ENCODE measurements around the gene TMEM156.

GRCh38 chr4:38920677-38921076 is 111.5 kb downstream of the TMEM156 start:
- TF ChIP-seq, protein P1, sequence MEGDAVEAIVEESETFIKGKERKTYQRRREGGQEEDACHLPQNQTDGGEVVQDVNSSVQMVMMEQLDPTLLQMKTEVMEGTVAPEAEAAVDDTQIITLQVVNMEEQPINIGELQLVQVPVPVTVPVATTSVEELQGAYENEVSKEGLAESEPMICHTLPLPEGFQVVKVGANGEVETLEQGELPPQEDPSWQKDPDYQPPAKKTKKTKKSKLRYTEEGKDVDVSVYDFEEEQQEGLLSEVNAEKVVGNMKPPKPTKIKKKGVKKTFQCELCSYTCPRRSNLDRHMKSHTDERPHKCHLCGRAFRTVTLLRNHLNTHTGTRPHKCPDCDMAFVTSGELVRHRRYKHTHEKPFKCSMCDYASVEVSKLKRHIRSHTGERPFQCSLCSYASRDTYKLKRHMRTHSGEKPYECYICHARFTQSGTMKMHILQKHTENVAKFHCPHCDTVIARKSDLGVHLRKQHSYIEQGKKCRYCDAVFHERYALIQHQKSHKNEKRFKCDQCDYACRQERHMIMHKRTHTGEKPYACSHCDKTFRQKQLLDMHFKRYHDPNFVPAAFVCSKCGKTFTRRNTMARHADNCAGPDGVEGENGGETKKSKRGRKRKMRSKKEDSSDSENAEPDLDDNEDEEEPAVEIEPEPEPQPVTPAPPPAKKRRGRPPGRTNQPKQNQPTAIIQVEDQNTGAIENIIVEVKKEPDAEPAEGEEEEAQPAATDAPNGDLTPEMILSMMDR (IDR thresholded peaks at IDR 0.05 in 2 of 3, conservative IDR thresholded peaks at IDR 0.05 in 1 of 3; ENCODE audit: control insufficient read depth in 2 of 3, extremely low read depth in 1 of 3, insufficient read depth in 1 of 3, low read depth in 3 of 3, low read length in 3 of 3), result no peak
- TF ChIP-seq ESRRA (IDR thresholded peaks at IDR 0.05; ENCODE audit: low read length), result no peak
- TF ChIP-seq POLR2AphosphoS5 (IDR thresholded peaks at IDR 0.05; ENCODE audit: low read length), result no peak
- no peak for TF ChIP-seq RAD51 (IDR thresholded peaks at IDR 0.05)
- no peak for TF ChIP-seq BMI1 (IDR thresholded peaks at IDR 0.05; ENCODE audit: borderline replicate concordance)
- no peak for TF ChIP-seq MYC (IDR thresholded peaks at IDR 0.05; ENCODE audit: insufficient read depth, insufficient read length, insufficient replicate concordance, low read length, severe bottlenecking)
- TF ChIP-seq SP1 (IDR thresholded peaks at IDR 0.05; ENCODE audit: low read depth, low read length), result no peak
- TF ChIP-seq SUZ12 (IDR thresholded peaks at IDR 0.05; ENCODE audit: unreplicated experiment), result no peak
- TF ChIP-seq POLR2A (IDR thresholded peaks at IDR 0.05; ENCODE audit: low read depth, low read length), result no peak
- no peak for TF ChIP-seq SPI1 (IDR thresholded peaks at IDR 0.05; ENCODE audit: borderline replicate concordance, insufficient read depth, low read depth, low read length)

All from GM12878 (cell line).